ENCODE results near the gene IKZF1. TPM values are rescaled to one million over a fixed set of nuclear protein-coding genes. Genes with fewer than 3 reads are reported as not detected.

Gene IKZF1
- total RNA-seq, 1 donor, result under 0.01 TPM

- Histone ChIP-seq H4K20me1 (ENCODE audit: insufficient read depth, low read length) (no peaks in the 10 kb centered on the region), H3K79me2 (ENCODE audit: insufficient read depth, low read length) (no peaks in the 10 kb centered on the region), H3K27ac (ENCODE audit: low read depth, low read length) (no peak overlapping the region), H3K4me3 (ENCODE audit: insufficient read depth, low read length) (no peak overlapping the region), H3K27me3 (ENCODE audit: insufficient read depth, low read length) (no peaks in the 10 kb centered on the region), H3K4me1 (ENCODE audit: insufficient read depth, low read length) (no peaks in the 10 kb centered on the region), H2AFZ (ENCODE audit: low read length) (no peak overlapping the region), H3K9me3 (ENCODE audit: low read depth, low read length) (no peaks in the 10 kb centered on the region), H3K4me2 (ENCODE audit: insufficient read depth, low read length) (no peak overlapping the region), H3K36me3 (ENCODE audit: insufficient read depth, low read length) (no peaks in the 10 kb centered on the region)
- DNase-seq (ENCODE audit: insufficient read length, low spot score, missing footprints), result no peak
- no peak for TF ChIP-seq CTCF (IDR thresholded peaks at IDR 0.05; ENCODE audit: extremely low read depth, low read depth, low read length)
These were observed 20.8 kb upstream of the IKZF1 start for GRCh38 chr7:50283731-50284130.

- no peak for TF ChIP-seq CTCF (IDR thresholded peaks at IDR 0.05; ENCODE audit: extremely low read depth, low read depth, low read length)
- Histone ChIP-seq H3K4me3 (ENCODE audit: insufficient read depth, low read length) (no peak overlapping the region), H3K27me3 (ENCODE audit: insufficient read depth, low read length) (no peaks in the 10 kb centered on the region), H3K4me2 (ENCODE audit: insufficient read depth, low read length) (no peak overlapping the region), H2AFZ (ENCODE audit: low read length) (no peak overlapping the region), H3K36me3 (ENCODE audit: insufficient read depth, low read length) (no peaks in the 10 kb centered on the region), H3K79me2 (ENCODE audit: insufficient read depth, low read length) (no peaks in the 10 kb centered on the region), H3K9me3 (ENCODE audit: low read depth, low read length) (no peaks in the 10 kb centered on the region), H4K20me1 (ENCODE audit: insufficient read depth, low read length) (no peaks in the 10 kb centered on the region), H3K27ac (ENCODE audit: low read depth, low read length) (no peak overlapping the region), H3K4me1 (ENCODE audit: insufficient read depth, low read length) (no peaks in the 10 kb centered on the region)
- no peak for DNase-seq (ENCODE audit: insufficient read length, low spot score, missing footprints)
These were observed 20.2 kb upstream of the IKZF1 start for GRCh38 chr7:50284296-50284695.

- no peak for DNase-seq (ENCODE audit: insufficient read length, low spot score, missing footprints)
- no peaks in the 10 kb centered on the region for H3K27me3 ChIP-seq (ENCODE audit: insufficient read depth, low read length)
These were observed 19.2 kb upstream of the IKZF1 start for GRCh38 chr7:50285269-50285668.

GRCh38 chr7:50287129-50287528 lies 17.4 kb upstream of the IKZF1 start:
- Histone ChIP-seq H4K20me1 (ENCODE audit: insufficient read depth, low read length) (no peaks in the 10 kb centered on the region), H3K9me3 (ENCODE audit: low read depth, low read length) (no peaks in the 10 kb centered on the region), H3K79me2 (ENCODE audit: insufficient read depth, low read length) (no peaks in the 10 kb centered on the region), H3K4me1 (ENCODE audit: insufficient read depth, low read length) (no peaks in the 10 kb centered on the region), H3K36me3 (ENCODE audit: insufficient read depth, low read length) (no peaks in the 10 kb centered on the region), H3K27me3 (ENCODE audit: insufficient read depth, low read length) (no peaks in the 10 kb centered on the region), H3K4me3 (ENCODE audit: insufficient read depth, low read length) (no peak overlapping the region), H2AFZ (ENCODE audit: low read length) (no peak overlapping the region), H3K4me2 (ENCODE audit: insufficient read depth, low read length) (no peak overlapping the region), H3K27ac (ENCODE audit: low read depth, low read length) (no peak overlapping the region)
- DNase-seq (ENCODE audit: insufficient read length, low spot score, missing footprints), result no peak
- no peak for TF ChIP-seq CTCF (IDR thresholded peaks at IDR 0.05; ENCODE audit: extremely low read depth, low read depth, low read length)

More at GRCh38 chr7:50285269-50285668, 19.2 kb upstream of the IKZF1 start:
- Histone ChIP-seq H3K36me3 (ENCODE audit: insufficient read depth, low read length) (no peaks in the 10 kb centered on the region), H2AFZ (ENCODE audit: low read length) (no peak overlapping the region), H3K4me3 (ENCODE audit: insufficient read depth, low read length) (no peak overlapping the region), H3K27ac (ENCODE audit: low read depth, low read length) (no peak overlapping the region), H4K20me1 (ENCODE audit: insufficient read depth, low read length) (no peaks in the 10 kb centered on the region), H3K4me1 (ENCODE audit: insufficient read depth, low read length) (no peaks in the 10 kb centered on the region), H3K9me3 (ENCODE audit: low read depth, low read length) (no peaks in the 10 kb centered on the region), H3K4me2 (ENCODE audit: insufficient read depth, low read length) (no peak overlapping the region), H3K79me2 (ENCODE audit: insufficient read depth, low read length) (no peaks in the 10 kb centered on the region)
- TF ChIP-seq CTCF (IDR thresholded peaks at IDR 0.05; ENCODE audit: extremely low read depth, low read depth, low read length), result no peak

All from osteoblast (primary cell).